Measurements from ENCODE around the gene GBP7.
A peak's percentile ranks its signal among the peaks of the same experiment; 100 is the strongest.
"Not testable (repeated sequence)": the region's sequence is repeated elsewhere in the genome, so short reads cannot be mapped to it uniquely, and the experiment has no call there.

The GBP7 gene, protein sequence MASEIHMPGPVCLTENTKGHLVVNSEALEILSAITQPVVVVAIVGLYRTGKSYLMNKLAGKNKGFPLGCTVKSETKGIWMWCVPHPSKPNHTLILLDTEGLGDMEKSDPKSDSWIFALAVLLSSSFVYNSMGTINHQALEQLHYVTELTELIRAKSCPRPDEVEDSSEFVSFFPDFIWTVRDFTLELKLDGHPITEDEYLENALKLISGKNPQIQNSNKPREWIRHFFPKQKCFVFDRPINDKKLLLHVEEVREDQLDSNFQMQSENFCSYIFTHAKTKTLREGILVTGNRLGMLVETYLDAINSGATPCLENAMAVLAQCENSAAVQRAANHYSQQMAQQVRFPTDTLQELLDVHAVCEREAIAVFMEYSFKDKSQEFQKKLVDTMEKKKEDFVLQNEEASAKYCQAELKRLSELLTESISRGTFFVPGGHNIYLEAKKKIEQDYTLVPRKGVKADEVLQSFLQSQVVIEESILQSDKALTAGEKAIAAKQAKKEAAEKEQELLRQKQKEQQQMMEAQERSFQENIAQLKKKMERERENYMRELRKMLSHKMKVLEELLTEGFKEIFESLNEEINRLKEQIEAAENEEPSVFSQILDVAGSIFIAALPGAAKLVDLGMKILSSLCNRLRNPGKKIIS

DNA sequence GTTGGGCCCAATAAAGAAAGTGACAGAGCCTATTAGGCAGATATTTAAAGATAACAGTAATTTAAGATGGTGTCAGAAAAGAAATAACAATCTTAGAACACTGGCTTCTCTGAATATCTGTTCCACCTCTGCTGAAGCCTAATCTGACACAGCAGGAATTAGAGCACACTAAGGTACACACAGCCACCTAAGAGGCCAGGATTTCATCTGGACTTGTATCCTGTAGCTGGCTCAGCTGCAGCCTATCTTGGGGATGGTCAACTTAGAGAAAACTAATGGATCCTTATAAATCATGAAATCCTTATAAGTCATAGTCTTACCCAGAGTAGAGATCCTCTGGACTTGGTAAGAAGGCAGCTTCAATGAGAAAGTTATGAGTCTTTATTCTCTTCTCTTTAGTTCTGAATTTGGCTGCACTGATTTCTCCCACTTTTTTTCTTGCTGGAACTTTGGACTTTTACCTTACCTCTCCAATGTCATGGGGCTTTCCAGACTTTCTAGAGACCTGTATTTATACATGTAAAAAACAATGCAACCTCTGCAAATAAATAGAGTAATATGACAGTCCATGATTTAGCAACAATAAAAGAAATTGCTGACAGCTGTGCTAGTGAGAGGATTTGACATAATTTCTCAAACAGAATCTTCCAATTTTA, at the start of gene GBP7:
Gene GBP7 (minus strand): TSS at position 403 of the 656 bp plus-strand sequence. CDS start 4,068 bp downstream, outside the sequence.
- no peak for DNase-seq

DNA sequence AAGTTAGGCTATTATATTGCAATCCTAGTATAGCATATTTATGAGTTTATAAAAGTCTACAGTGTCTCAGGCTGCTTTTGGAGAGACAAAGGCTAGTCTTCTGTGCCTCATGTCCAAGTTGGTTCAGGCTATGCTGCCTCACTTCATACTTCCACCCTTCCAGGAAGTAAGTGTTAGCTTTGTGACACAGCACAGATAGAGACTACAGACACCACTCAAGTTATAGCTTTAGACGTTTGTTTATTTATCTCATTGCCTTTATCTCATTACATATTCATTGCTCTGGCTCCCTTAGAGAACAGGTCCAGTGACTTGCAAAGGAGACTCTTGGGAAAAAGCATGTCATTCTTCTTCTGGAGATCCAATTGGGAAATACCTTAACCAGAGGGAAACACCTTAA, 45.5 kb upstream of the GBP7 start:
- DNase-seq = no peak

DNA sequence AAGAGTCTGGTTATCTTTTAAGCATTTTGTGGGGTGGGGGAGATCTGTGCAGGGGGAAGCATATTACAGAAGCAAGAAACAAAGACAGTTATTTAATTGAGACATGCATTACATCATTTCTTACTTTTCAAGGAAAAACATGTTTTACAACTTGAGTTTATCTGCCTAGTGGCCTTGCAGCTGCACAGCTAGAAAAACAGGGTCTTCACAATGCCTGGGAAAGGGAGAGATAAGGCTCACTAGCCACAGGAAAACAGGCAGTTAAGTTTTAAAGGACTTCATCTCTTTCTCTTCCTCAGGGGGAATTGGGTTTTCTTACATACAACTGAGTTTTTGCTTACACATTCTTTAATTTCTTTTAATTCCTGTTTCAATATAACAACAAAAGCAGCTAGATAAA, 44.0 kb upstream of the GBP7 start:
- DNase-seq = not testable (repeated sequence)

DNA sequence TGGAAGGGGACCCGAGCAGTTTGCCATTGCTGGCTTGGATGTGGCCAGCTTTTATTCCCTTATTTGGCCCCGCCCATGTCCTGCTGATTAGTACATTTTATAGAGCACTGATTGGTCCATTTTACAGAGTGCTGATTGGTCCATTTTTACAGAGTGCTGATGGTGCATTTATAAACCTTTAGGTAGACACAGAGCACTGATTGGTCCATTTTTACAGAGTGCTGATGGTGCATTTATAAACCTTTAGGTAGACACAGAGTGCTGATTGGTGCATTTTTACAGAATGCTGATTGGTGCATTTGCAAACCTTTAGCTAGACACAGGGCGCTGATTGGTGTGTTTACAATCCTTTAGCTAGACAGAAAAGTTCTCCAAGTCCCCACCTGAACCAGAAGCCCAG, 43.1 kb upstream of the GBP7 start:
- not testable (repeated sequence) for DNase-seq

DNA sequence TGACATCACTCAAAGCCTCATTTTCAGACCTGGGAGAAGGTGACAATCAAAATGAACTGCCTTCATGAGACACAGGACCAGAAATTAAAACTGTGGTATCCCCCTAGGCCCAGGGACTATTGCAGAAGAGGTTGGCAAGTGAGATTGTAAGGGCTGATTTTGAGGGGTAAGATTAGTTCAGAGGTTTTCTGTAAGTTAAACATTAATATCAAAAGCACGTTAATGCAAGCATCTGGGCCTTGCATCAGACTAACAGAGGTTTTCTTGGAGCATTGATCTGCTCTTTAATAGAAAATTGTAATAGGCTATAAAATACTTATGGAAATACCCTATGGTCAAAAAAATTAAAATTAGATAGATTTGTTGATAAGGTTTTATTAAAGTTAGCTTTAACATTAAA, 37.5 kb upstream of the GBP7 start:
- DNase-seq = no peak

DNA sequence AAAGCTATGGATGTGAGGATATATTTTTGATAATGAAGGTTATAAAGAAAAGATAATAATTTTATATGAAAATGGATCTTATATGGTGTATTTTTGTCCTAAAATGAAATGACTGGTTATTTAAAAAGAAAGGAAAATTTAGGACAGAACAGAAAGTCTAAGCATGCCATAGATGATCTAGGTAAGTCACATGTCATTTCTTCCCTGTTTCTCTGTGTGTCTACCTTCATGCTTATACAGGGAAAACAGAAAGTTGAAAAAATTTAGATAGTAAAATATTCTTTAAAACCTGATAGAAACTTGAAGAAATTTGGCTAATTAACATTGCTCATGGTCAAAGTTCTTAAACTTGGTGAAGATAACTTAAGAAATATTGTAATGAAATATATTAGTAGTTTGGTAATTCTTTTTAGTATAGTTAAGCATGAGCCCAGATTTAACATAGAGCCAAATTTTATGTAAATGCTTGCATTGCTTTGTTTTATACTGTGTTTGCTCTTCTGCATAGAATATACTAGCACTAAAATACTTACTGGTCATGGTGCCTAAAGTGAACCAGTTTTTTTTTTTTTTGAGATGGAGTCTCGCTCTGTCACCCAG, 35.3 kb upstream of the GBP7 start:
- DNase-seq = no peak

DNA sequence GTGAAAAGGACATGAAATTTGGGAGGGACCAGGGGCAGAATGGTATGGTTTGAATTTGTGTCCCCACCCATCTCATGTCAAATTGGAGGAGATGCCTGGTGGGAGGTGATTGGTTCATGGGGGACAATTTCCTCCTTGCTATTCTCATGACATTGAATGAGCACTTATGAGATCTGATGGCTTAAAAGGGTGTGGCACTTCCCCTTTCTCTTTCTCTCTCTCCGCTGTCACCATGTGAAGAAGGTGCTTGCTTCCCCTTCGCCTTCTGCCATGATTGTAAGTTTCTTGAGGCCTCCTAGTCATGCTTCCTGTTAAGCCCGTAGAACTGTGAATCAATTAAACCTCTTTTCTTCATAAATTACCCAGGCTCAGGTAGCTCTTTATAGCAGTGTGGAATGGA, 30.6 kb upstream of the GBP7 start:
- DNase-seq = no peak

DNA sequence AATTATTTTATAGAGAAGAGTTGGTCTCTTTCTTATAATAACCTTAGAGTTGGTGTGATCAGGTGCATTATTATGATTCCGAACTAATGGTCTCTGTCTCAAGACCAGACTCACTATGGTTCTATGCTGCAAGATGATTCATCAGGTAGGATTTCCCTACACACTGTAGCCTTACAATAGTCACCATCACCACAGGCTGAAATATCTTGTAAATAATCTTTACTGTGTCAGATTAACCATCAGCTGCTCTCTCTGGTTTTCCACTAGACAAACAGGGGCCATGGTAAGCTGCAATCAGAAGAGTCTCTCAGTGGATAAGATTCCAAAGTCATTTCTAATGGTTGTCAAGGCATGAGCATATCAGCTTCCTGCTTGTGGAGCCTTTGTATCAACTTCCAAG, 27.4 kb upstream of the GBP7 start:
- no peak for DNase-seq

DNA sequence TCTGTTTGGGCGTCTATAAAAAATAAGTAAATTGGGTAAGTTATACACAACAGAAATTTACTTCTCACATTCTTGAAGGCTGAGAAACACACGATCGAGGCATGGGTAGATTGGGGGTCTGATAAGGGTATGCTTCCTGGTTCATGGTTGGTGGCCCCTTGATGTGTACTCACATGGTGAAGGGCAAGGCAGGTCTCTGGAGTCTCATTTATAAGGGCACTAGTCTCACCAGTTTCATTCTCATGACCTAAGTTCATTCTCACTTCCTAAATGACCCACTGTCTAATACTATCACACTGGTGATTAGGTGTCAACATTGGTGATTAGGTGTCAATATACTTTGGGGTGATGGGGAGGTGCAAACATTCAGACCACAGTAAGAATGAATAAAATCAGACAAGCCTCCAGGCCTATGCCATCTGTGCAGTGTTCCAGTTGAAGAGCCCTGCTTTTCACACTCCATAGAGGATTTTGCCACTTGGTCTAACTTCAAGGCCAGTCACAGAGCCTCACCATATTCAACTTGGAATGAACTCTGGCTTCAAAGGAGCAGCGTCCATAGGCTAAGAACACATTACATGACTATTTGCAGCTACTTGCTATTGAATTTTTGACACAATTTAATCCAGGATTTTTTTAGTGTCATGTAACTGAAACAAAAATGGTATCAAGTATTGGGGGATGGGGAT, 25.4 kb upstream of the GBP7 start:
- DNase-seq = no peak

DNA sequence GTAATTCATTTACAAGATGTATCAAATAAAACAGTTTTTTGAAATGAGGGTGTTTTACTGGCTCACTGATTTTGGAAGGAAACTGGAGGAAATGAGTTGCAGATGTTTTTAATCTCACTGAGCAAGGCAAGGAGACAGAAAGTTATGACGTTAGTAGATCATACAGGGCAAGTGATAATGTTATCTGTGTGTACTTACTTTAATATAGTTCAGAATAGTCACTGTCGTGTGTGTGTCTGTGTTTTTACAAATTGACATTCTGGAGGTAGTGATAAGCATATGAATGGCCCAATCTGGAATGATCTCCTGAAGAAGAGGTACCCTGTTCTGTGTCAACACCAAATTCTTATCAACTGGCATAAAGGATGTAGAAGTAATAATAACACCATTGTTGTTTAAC, 24.9 kb upstream of the GBP7 start:
- DNase-seq = no peak

DNA sequence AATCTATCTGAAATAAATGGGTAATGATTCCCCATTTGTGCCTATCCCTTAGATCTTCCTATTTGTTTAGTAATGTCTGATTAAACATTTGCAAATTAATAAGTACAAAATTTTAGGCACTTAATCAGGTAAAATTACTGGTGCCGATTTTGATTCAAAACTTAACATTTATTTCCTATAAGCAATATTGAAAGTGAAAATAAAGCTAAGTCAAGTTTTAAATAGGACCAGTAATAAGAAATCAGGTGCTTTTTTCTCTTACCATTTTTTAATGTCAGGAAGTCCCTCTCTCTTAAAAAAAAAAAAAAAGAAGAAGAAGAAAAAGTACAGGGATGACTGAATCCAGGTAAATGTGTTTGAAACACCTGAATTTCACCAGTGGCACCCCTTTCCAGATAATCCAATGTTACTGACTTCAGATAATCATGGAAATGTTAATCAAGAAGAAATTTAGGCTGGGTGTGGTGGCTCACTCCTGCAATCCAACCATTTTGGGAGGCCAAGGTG, 23.8 kb upstream of the GBP7 start:
- no peak for DNase-seq

DNA sequence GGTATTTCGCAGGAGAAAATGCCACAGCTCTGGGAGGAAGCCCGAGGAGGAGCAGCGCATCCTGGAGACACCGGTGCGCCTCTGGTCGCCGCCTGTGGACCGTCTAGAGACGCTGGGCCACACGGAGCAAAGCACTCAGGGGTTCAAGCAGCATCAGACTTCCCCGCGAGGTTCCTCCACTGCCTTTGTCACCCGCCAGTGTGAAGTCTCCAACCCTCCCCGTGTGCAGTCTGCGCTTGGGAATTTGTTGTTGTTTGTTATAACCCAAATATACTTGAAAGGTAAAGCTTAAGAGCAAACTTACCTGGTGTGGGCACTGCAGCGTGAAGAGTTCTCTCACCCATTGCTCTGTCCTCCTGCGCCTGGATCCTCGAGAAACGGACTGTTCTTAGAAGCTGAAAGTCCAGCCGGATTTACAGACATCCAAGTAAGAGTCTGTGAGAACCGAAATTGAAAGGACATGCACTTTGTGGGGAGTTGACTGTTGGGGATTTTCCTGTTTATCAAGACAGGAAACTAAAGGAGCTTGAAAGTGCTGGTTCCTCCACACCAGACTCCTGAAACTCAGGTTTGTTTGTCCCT, 22.8 kb upstream of the GBP7 start, which contains the start of gene GBP4:
Gene GBP4 (minus strand): TSS at position 452 of the 582 bp plus-strand sequence. CDS start 108 bp downstream, at position 344.
- DNase-seq = peak; percentile 54

DNA sequence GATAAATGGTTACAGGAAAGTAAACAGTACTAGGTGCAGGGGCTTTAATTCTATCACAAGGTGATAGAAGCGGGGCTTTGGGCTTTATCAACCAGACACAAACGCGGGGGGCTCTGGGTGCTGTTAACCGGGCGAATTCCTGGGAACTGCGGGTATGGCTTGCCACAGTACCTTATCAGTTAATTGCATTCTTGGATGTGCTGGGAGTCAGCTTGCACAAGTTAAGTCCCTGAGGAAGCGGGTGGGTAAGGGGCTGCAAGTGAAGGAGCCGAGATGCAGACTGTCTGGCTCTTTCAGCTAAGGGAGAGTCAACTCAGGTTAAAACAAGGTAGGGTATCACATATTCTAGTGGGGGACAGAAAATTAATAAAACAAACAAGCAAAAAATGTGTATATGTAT, 22.3 kb upstream of the GBP7 start:
- peak; percentile 12 for DNase-seq

DNA sequence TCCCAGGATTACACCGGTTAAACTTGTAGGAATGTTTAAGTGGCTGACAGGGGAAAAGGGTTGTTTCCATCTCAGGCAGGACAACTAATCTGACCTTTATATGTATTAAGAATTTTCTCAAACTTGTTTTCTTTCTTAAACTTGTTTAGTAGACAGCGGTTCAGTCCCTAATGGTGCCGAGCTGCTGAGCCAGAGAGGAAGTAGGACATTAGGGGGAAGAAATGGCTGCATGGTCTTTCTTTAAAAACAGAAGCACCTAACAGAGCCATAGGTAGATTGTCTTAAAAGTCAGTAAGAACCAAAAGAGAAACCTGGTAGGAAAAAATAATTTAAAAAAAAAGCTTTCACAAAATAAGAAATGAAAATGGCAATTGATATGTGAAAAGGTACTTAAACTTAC, 19.7 kb upstream of the GBP7 start:
- DNase-seq = no peak

DNA sequence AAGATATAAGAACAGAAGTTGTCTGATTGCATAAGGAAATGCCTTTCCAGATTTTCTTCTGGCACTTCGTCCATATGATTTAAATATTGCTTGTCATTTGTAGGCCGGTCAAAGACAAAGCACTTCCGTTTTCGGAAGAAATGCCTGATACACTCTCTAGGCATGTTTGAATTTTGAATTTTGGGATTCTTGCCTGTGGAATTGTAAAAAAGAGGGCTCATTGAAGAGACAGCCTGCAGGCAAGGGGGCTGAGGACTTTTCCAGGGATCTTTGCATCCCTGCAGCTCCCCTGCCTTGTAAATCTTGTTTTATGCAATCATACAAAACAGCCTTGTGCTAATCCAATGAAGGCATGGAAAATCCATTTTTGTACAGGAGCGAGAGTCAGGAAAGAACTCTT, 15.5 kb upstream of the GBP7 start:
- DNase-seq = no peak

DNA sequence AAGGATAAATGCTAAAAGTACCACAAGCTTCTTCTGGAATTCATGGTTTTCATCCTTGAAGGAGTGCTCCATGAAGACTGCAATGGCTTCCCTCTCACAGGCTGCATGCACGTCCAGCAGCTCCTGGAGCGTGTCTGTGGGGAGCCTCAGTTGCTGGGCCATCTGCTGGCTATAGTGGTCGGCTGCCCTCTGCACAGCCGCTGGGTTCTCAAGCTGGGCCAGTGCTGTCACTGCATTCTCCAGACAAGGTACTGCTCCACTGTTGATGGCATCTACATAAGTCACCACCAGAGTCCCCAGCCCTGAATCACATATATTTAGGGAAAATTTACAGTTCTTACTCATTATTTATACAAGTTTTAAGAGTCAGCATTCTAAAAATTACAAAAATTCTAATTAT, 14.2 kb upstream of the GBP7 start:
- DNase-seq = no peak

DNA sequence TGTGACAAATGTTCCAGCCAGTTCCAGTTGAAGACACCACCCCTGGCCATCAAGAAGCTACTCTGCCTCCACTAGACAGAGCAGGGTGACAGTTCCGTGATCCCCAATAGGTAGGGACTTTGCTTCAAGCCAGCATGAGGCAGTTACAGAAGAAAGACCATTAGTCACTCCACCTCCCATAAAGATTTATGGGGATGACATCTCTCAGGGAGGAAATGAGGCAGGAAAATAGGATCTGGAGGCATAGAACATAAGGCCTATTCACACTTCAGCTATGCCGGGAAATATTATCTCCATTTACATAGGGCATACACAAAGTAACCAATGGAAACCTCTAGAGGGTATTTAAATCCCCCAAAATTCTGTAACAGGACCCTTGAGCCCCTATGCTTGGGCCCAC, 3.5 kb upstream of the GBP7 start:
- no peak for DNase-seq

DNA sequence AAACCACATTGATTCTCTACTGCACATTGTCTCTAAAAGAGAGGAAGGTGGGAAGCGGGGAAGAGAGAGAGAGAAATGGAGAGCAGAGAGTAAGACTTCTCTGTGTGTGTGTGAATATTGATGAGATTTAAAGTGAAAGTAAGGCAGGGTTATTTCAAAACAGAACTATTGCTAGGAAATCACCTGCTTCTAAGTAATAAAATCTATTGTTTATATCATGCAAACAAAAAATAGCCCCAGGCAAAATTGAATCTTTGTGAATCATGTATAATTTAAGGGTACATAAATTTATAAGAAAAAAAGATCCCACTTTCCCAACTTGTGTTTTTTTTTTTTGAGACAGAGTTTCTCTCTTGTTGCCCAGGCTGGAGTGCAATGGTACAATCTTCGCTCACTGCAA, 1.2 kb upstream of the GBP7 start:
- no peak for DNase-seq

DNA sequence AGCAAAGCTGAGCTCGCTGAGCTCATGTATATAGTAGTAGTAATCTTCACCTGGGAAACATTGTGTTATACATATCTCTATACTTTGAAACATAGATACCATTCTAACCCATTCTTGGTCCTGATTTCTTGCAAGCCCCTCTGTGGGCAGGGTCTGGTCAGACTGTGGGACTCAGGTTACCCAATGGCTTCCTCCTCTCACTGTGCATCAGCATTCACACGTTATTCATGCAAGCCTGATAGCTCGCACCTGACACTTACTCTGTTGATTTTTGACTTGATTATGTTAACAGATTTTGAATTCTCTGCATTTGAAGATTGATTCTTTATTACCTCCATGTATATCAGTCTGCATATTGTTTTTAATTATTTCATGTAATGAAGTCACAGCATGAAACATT, 1.3 kb downstream of the GBP7 start:
- DNase-seq = no peak

DNA sequence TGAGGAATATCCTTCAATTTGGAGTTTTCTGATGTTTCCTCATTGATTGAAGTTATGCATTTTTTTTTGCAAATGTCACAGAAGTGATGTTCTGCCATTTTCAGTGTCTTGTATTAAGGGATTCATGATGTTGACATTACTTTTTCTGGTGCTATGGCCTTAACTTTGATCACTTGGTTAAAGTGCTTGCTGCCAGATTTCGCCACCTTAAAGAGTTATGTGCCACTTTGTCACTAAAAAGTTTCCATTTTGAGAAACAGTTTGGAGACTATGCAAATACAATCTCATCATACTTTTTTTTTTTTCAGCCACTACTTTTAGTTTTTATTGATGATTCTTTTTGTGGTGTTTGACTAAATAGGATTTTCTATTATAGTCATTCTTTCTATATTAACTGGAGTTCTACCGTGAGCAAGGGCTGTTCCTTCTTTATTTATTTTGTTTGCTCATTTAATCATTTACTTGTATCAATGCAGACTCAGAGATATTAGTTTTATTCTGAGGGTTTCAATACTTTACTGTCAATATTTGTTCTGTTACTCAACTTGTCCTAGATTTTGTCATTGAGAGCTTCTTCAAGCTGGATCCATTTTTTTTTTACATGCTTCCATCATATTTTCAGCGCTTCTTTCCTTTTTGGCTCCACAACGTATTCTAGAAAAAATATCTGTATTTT, 3.2 kb downstream of the GBP7 start:
- DNase-seq = no peak

DNA sequence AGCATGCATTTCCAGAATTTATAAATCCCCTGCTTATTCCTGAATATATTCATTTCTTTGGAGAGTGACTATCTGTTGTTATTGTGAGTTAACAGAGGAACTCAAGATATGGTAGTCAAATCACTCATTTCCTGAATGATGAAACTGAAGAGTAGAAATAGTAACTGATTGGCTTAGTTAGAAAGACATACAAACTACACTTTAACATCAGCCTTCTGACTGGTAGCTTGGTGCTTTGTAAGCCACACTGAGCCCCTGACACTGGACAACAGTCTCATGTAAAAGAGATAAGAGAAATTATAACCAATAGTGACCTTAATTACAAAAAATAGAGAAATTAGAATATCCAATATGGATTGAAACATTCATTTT, 4.8 kb downstream of the GBP7 start:
- no peak for DNase-seq
